A549 (cell line): Measurements from ENCODE around the gene TVP23A.

ENCODE experiments used
- CTCF ChIP-seq: fragments of >200 bp; sonication (Bioruptor Twin); formaldehyde crosslinking; IDR thresholded peaks from 3 replicates; pipeline ENCODE4 v1.5.1; 2016
- E2F6 ChIP-seq: IDR thresholded peaks from 2 replicates; pipeline ENCODE4 v1.6.1; 2012; ENCODE audit warnings: low read depth, borderline replicate concordance
- HOXB13 ChIP-seq: fragments of 250-450 bp; sonication (Bioruptor Pico); IDR thresholded peaks from 2 replicates; pipeline ENCODE4 v1.5.0; 2020; ENCODE audit warnings: low read depth, mild to moderate bottlenecking, moderate library complexity
- POLR2A ChIP-seq: IDR thresholded peaks from 2 replicates; pipeline ENCODE4 v1.6.1; 2012; ENCODE audit warnings: mild to moderate bottlenecking, low read length
- RFX5 ChIP-seq: fragments of 450-650 bp; IDR thresholded peaks from 2 replicates; pipeline ENCODE4 v1.7.1; 2014; ENCODE audit warnings: antibody characterized with exemption, mild to moderate bottlenecking, moderate library complexity

GRCh38 chr16:10743227-10743609 lies 75.4 kb downstream of the TVP23A start:
- TF ChIP-seq CTCF, result no peak
- TF ChIP-seq POLR2A, result no peak
- no peak for TF ChIP-seq E2F6
- TF ChIP-seq HOXB13 (CRISPR knock-in tag), result no peak
- no peak for TF ChIP-seq RFX5
